ENCODE data around the gene CNBD2.

DNA sequence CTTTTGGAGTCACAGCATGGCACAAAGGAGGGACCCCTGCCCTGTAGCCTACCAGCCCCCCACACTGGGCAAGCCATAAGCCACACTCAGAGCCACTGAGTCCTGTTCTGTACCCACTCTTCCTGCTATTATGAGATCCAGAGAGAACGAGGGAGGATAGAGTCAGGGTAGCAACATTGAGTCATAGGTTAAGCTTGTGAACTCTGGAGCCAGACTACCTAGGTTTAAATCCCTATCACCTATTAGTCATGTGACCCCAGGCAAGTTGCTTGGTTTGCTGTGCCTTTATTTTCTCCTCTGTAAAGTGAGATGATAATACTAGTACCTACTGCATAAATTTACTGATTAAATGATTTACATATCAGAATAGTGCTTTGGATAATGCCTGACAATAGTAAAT is 540 bp downstream of the CNBD2 start:
- TF ChIP-seq POLR2A (IDR thresholded peaks at IDR 0.05; ENCODE audit: low read depth, low read length), result no peak
- TF ChIP-seq POLR2AphosphoS5 (IDR thresholded peaks at IDR 0.05; ENCODE audit: low read depth, low read length), result no peak
- no peak for TF ChIP-seq TAF1 (IDR thresholded peaks at IDR 0.05; ENCODE audit: borderline replicate concordance, low read depth, low read length)

All from GM12892 (cell line).